HG03066 (cell line): ENCODE results near the gene CEP128.

Experiments
- ATAC-seq: cut with Tn5 transposase; IDR thresholded peaks from one replicate; pipeline ENCODE4 v1.9.1; 2021; ENCODE audit warnings: low read depth; ENCODE audit not compliant: unreplicated experiment

CEP128 gene

DNA sequence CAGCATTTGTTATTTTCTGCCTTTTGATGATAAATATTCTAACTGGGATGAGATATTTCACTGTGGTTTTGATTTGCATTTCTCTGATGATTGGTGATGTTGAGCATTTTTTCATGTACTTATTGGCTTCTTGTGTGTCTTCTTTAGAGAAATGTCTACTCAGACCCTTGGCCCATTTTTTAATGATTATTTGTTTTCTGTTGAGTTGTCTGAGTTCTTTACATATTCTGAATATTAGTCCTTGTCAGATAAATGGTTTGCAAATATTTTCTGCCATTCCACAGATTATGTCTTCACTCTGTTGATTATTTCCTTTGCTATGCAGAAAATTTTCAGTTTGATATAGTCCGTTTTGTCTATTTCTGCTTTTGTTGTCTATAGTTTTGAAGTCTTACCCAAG is 317.0 kb downstream of the CEP128 start:
- no peak for ATAC-seq

DNA sequence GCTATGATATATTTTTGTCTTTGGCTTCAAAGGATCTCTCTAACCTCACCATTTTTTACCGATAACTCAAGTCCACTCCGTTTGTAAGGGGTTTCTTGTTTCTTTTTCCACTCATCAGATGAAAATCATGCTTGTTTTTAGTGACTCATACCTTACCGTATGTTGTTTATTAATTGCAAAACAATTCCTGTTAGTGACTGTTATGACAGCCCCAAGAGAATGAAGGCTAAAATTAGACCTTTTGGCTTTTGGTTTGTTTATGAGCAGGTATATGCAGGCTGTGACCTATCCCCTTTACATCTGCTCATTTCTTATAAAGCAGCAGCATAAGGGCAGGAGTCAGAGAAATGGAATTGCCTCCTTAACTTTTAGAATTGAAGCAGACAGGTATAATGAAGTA is 319.8 kb downstream of the CEP128 start:
- peak; percentile 56 for ATAC-seq

DNA sequence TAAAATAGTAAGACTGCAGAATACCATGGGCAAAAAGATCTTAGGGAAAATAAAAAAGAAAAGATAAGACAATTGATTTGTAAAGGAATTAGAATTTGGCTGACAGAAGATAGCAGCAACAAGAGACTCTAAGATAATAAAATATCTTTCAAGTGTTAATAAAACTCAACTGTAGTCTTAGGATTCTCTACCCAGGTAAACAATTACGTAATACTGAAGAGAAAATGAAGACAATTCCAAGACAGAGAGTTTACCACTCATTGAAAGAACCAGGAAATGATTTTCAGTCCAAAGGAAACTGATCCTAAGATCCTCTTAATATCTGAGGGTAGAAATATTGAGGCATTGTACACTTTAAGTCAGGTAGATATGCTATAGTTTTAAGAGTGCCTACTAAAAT is 321.1 kb downstream of the CEP128 start:
- no peak for ATAC-seq

DNA sequence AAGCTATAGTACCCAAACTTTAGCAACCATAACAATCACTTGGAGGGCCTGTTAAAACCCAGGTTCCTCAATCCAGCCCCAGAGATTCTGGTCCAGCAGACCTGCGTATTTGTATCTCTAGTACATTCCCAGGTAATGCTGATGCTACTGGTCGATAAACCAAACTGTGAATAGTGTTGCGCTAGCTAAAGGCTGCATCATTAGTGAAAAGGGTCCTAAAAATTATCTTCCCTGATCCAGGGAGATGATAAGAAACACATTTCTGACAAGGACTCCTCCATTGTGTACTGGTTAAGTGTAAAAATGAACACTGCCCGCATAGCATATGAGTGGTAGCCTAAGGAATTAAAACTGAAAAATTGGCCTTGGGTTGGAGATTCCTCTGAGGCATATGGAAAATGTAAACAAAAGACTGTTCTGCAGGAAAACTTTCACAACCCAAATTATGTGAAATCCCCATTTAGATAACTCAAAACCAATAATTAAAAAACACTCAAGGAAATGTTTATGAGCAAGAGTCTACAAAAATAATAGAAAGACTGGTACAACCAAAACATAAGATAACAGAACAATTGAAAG is 322.7 kb downstream of the CEP128 start:
- no peak for ATAC-seq

DNA sequence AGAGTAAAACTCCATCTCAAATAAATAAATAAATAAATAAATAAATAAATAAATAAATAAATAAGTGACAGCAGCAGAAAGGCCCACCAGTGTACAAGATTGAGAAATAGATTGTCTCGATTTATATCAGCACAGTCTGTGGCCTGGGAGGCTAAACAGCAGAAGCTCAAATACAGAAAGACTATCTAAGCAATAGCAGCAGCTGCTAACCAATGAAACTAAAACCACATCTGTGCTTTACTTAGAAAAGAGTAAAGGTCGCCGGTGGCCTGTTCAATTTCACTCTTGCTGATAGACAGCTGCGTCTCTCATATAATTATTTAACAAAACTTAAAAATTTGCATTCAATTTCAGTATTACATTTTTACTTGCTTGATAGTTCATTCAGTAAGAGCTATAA is 325.7 kb downstream of the CEP128 start:
- peak; percentile 97 for ATAC-seq

- no peak for ATAC-seq
Measured at GRCh38 chr14:80609055-80609454, 332.5 kb downstream of the CEP128 start.

- ATAC-seq, result no peak
Measured at GRCh38 chr14:80608563-80608962, 333.0 kb downstream of the CEP128 start.

DNA sequence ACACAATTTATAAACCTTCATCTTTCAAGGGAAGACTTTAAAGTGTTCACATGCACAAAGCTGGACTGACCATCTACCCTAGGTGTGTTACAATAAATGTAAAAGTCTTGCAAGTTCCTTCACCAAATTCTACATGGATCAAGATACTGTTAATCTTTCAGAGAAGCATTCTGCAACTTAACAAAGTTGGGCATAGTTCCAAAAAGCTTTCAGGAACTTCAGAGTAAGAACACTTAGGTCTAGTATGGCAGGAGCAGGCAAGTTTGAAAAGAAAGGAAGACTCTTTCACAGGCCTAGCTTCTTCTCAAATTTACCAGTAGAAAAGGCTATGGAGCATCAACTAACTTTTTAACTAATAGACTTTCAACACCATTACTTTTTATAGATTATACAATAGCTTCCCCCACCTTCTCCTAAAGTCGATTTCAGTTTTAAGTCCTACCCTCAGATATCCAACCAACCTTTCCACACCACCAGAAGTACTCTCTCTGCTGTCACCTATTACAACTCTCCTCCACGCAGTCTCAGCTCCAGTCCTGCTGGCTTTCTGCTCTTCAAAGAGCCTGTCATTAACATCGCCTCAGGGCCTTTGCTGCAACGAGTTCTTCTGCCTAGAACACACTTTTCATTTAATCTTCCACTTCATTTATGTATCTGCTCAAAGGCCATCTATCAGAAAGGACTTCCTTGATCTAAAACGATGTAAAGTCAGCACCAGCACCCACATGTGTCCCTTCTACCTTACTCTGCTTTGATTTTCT is 333.9 kb downstream of the CEP128 start:
- ATAC-seq, result no peak

DNA sequence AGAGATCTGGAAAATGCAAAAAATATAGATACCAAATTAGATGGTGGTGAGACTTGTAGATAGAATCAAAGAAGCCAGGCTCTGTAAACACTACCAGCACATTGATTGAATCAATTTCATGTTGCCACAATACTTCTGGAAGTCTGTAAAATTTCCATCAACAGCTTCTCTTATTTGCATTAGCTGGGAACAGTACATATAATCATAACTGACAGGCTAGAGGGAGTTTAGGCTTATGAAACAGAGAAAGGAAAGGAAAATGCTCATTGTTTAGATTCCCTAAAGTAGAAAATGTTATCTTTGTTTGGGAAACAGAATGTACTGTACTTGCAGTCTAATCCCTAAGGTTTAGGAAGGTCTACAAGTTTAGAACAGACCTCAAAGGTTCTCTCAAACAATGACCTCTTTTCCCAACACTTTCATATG is 335.2 kb downstream of the CEP128 start:
- no peak for ATAC-seq

- no peak for ATAC-seq
Measured at GRCh38 chr14:80605536-80605935, 336.0 kb downstream of the CEP128 start.

DNA sequence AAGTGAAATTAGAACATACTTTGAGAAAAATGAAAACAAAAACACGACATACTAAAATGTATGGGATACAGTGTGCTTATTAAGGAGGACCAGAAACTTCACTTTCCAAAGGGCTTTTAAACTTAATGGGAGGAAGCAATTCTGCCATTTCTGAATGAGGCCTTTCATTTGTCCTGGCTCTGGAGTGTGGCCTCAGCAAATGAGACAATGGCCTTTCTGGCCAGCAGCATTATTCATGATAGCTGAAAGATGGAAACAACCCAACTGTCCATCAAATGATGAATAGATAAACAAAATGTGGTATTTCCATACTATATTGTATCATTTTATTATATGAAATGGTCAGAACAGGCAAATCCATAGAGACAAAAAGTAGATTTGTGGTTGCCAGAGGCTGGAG is 338.6 kb downstream of the CEP128 start:
- no peak for ATAC-seq

- ATAC-seq, result peak; percentile 96
Measured at GRCh38 chr14:80587096-80587724, 354.3 kb downstream of the CEP128 start.

DNA sequence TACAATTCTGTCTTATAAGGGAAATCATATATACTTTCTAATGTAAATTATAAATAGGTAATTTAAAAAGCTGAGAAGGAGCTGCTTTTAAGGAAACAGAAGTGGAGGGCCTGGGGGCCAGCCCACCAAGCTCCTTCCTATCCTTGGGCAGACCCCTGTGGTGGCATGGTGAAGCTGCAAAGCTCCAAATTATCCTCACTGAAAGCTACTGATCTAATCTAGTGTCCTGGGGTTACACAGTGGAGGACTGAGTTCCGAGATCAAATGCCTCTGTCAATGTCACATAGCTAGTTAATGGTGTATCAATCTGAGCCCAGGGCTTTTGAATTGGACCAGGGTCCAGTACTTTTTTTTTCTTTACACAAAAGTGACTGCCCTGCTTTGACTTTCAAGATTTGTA is 355.4 kb downstream of the CEP128 start:
- no peak for ATAC-seq

- no peak for ATAC-seq
Measured at GRCh38 chr14:80585506-80585835, 356.1 kb downstream of the CEP128 start.

DNA sequence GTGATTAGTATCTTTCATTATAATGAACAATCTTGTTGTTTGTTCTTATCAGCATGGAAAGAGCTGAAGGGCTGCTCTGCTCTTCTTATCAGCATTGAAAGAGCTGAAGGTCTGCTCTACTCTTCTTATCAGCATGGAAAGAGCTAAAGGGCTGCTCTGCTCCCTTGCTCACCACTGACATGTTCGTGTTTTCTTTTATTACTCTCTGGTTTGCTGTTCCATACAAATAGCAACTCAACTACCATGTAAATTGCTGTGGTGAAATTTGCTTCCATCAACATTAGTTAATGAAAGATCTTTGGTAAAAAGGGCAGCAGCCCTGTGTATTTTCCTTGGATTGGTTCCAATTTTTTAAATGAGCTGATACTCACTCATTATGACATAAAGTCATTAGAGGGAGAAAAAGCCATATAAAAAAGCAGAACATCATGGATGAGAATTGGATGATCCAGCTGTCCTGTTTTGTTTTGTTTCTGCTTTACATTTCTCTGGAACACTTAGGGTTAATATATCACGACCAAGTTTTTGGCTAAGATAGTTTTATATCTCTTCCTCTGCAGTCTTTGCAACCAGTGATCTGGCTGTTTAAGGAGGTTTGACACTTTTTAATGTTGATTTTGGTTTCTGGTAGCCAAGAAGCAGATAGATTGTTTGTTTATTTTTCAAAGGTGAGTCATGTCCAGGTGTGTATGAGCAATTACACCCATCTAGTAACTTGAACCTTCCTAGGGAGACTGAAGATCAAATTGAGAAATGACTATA is 356.6 kb downstream of the CEP128 start:
- ATAC-seq, result no peak

- no peak for ATAC-seq
Measured at GRCh38 chr14:80577599-80577998, 363.9 kb downstream of the CEP128 start.

GRCh38 chr14:80576401-80576800 is 365.1 kb downstream of the CEP128 start:
- no peak for ATAC-seq

DNA sequence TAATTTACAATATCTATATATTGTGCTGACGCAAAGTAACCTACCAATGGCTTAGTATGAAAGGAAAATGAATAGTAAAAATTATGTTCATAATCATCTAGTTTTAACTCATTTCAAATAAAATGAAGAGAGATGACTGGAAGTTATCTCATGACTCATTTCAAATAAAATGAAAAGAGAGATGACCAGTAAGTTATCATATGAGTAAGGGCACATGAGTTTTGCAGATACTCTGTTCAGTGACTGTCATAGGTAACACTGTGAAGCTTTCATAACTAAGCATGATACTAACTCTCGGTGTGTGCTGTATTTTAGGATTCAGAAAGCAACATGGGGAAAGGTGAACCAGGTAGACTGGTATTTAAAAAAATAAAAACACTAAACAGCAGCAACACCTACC is 365.8 kb downstream of the CEP128 start:
- ATAC-seq, result no peak

- ATAC-seq, result no peak
Measured at GRCh38 chr14:80572666-80573065, 368.9 kb downstream of the CEP128 start.

- no peak for ATAC-seq
Measured at GRCh38 chr14:80570930-80571298, 370.6 kb downstream of the CEP128 start.

DNA sequence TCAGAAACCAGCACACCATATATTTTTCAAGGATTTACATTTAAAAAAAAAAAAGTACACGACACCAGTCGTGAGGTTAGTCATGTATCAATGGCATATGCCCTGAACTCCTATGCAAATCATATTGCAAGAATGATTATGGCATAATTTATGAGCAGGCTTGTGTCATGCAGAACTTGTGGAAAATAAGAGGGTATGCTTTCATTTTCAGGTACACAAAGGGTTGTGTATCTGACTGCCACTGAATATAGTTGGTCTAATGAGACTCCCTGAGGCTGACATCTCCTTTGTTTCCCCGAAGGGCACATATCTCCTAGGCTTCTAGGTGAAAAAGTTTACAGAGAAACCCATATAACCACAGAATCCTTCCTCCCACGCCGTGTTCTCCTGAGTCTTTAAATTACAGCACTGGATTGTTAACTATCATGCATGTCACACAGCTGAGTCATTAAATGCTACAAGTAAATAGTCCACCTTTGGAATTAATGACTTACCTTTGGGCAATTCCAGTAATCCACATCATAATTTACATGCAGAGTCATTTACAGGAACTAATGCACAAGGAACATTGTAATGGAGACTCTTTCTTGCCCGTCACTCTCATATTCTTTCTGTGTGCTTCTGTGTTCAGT is 373.5 kb downstream of the CEP128 start:
- no peak for ATAC-seq
